H1 (cell line): Measurements from ENCODE around the gene SCAPER. TPM values are rescaled to one million over a fixed set of nuclear protein-coding genes. Genes with fewer than 3 reads are reported as not detected.

Source experiments
- CTCF ChIA-PET: fragments of 300-600 bp; sonication (Branson Sonifier 250); formaldehyde crosslinking; loops from one replicate; lab custom pipeline; 2021; ENCODE audit not compliant: partially characterized antibody; lab: Charles Lee
- POLR2A ChIA-PET: fragments of 300-600 bp; sonication (Branson Sonifier 250); formaldehyde crosslinking; loops from one replicate; lab custom pipeline; 2021; ENCODE audit warnings: inconsistent platforms; ENCODE audit not compliant: partially characterized antibody; lab: Charles Lee
- DNase-seq, 2 experiments: peaks; one replicate each; pipeline versions ENCODE4 v3.0.0 to v3.0.0-alpha.2; 2010 to 2022; ENCODE audit warnings: low spot score in 2 of 2, low read depth in 1 of 2, mixed read lengths in 1 of 2
- FAIRE-seq: peaks from 2 replicates; lab custom pipeline; 2011; peaks lifted over from hg19 to GRCh38; lab: Jason Lieb, UNC
- H2AFZ ChIP-seq: 2 replicates; pipeline ENCODE4 v1.8.1; 2012; ENCODE audit warnings: low read length, inconsistent platforms
- H2AK5ac ChIP-seq: 2 replicates; pipeline ENCODE4 v1.6.1; 2013; ENCODE audit warnings: low read depth, low read length
- H2BK120ac ChIP-seq: replicated peaks from 2 replicates; pipeline ENCODE3; 2013; ENCODE audit warnings: low read depth, low read length, inconsistent platforms
- H2BK12ac ChIP-seq: 2 replicates; pipeline ENCODE4 v1.6.1; 2013; ENCODE audit warnings: low read depth, low read length
- H2BK15ac ChIP-seq: 2 replicates; pipeline ENCODE4 v1.6.1; 2013; ENCODE audit warnings: low read length
- H2BK20ac ChIP-seq: 2 replicates; pipeline ENCODE4 v1.6.1; 2013; ENCODE audit warnings: low read length
- H2BK5ac ChIP-seq: 2 replicates; pipeline ENCODE4 v1.6.1; 2013; ENCODE audit warnings: low read depth, low read length
- H3K14ac ChIP-seq: 2 replicates; pipeline ENCODE4 v1.6.1; 2013; ENCODE audit warnings: inconsistent platforms; ENCODE audit not compliant: insufficient read length
- H3K18ac ChIP-seq: 2 replicates; pipeline ENCODE4 v1.6.1; 2013; ENCODE audit warnings: low read length; ENCODE audit errors: extremely low read depth
- H3K23ac ChIP-seq: 2 replicates; pipeline ENCODE4 v1.6.1; 2013; ENCODE audit warnings: inconsistent platforms; ENCODE audit not compliant: insufficient read length
- H3K23me2 ChIP-seq: 2 replicates; pipeline ENCODE4 v1.6.1; 2013; ENCODE audit warnings: low read depth, low read length
- H3K27ac ChIP-seq: 2 replicates; pipeline ENCODE4 v1.6.1; 2011; ENCODE audit warnings: low read depth, low read length, inconsistent platforms
- H3K27me3 ChIP-seq, 4 experiments: replicated peaks in 1 of 4; 1 replicate in 1 of 4; 2 replicates in 3 of 4; pipeline versions ENCODE4 v1.6.1 to v1.8.1; 2011 to 2013; ENCODE audit warnings: low read length in 3 of 4, mild to moderate bottlenecking in 3 of 4, inconsistent platforms in 2 of 4, mixed read lengths in 2 of 4, moderate library complexity in 1 of 4; ENCODE audit not compliant: control insufficient read depth in 3 of 4, insufficient read depth in 3 of 4; ENCODE audit errors: extremely low read depth in 1 of 4
- H3K36me3 ChIP-seq, 4 experiments: 2 replicates each; pipeline versions ENCODE4 v1.6.1 to v1.8.1; 2011 to 2013; ENCODE audit warnings: mild to moderate bottlenecking in 4 of 4, low read length in 3 of 4, moderate library complexity in 2 of 4, control low read depth in 1 of 4, inconsistent platforms in 1 of 4; ENCODE audit not compliant: insufficient read depth in 4 of 4, control insufficient read depth in 2 of 4
- H3K4ac ChIP-seq: replicated peaks from 2 replicates; pipeline ENCODE3; 2013; ENCODE audit warnings: low read length, low read depth, mixed read lengths, inconsistent platforms; ENCODE audit not compliant: insufficient read length
- H3K4me1 ChIP-seq, 4 experiments: replicated peaks in 1 of 4; 1 replicate in 1 of 4; 2 replicates in 3 of 4; pipeline versions ENCODE4 v1.6.1 to v1.8.1; 2011 to 2013; ENCODE audit warnings: low read length in 3 of 4, inconsistent platforms in 2 of 4, mixed read lengths in 1 of 4; ENCODE audit not compliant: insufficient read depth in 4 of 4, control insufficient read depth in 3 of 4
- H3K4me2 ChIP-seq, 2 experiments: 2 replicates each; pipeline versions ENCODE4 v1.6.1 to v1.8.1; 2011 to 2013; ENCODE audit warnings: low read depth in 2 of 2, low read length in 2 of 2, control low read depth in 1 of 2, inconsistent platforms in 1 of 2, mild to moderate bottlenecking in 1 of 2; ENCODE audit not compliant: insufficient read depth in 1 of 2
- H3K4me3 ChIP-seq, 4 experiments: fragments of 200-600, 300-600 bp in 1 of 4; sonication (generic), shearing (Covaris generic), sonication (Bioruptor Twin) in 1 of 4; 2 replicates each; pipeline versions ENCODE4 v1.5.1 to v1.8.1; 2011 to 2016; ENCODE audit warnings: low read length in 4 of 4, low read depth in 3 of 4, control low read depth in 2 of 4, inconsistent platforms in 2 of 4, mild to moderate bottlenecking in 2 of 4, mixed read lengths in 1 of 4, moderate library complexity in 1 of 4; ENCODE audit not compliant: insufficient read depth in 2 of 4; ENCODE audit errors: extremely low read depth in 1 of 4
- H3K56ac ChIP-seq: replicated peaks from 2 replicates; pipeline ENCODE3; 2013; ENCODE audit warnings: low read depth, mild to moderate bottlenecking, mixed read lengths, low read length, inconsistent platforms; ENCODE audit not compliant: insufficient read length
- H3K79me1 ChIP-seq: 2 replicates; pipeline ENCODE4 v1.6.1; 2013; ENCODE audit warnings: low read depth, low read length, control low read depth
- H3K79me2 ChIP-seq, 2 experiments: 2 replicates each; pipeline versions ENCODE4 v1.6.1 to v1.8.1; 2012 to 2013; ENCODE audit warnings: low read length in 2 of 2, mild to moderate bottlenecking in 2 of 2, inconsistent platforms in 1 of 2; ENCODE audit not compliant: insufficient read depth in 2 of 2, control insufficient read depth in 1 of 2
- H3K9ac ChIP-seq, 4 experiments: replicated peaks in 1 of 4; 1 replicate in 1 of 4; 2 replicates in 3 of 4; pipeline versions ENCODE4 v1.6.1 to v1.8.1; 2011 to 2013; ENCODE audit warnings: low read depth in 3 of 4, low read length in 3 of 4, control low read depth in 2 of 4, mild to moderate bottlenecking in 2 of 4, moderate library complexity in 2 of 4, inconsistent platforms in 1 of 4; ENCODE audit errors: extremely low read depth in 1 of 4
- H3K9me3 ChIP-seq, 2 experiments: 2 replicates each; pipeline versions ENCODE4 v1.6.1 to v1.8.1; 2012 to 2013; ENCODE audit warnings: mild to moderate bottlenecking in 2 of 2, moderate library complexity in 2 of 2, control low read depth in 1 of 2, inconsistent platforms in 1 of 2, low read depth in 1 of 2, low read length in 1 of 2, mixed read lengths in 1 of 2; ENCODE audit not compliant: insufficient read depth in 2 of 2
- H4K20me1 ChIP-seq, 2 experiments: replicated peaks in 1 of 2; 2 replicates each; pipeline versions ENCODE3 to v1.8.1; 2011 to 2013; ENCODE audit warnings: inconsistent platforms in 2 of 2, low read length in 2 of 2, mild to moderate bottlenecking in 1 of 2; ENCODE audit not compliant: insufficient read depth in 2 of 2, control insufficient read depth in 1 of 2
- H4K5ac ChIP-seq: 2 replicates; pipeline ENCODE4 v1.6.1; 2013; ENCODE audit warnings: low read length, low read depth, mixed read lengths, inconsistent platforms; ENCODE audit not compliant: insufficient read length
- H4K8ac ChIP-seq: 2 replicates; pipeline ENCODE4 v1.8.0; 2013; ENCODE audit warnings: mild to moderate bottlenecking, moderate library complexity, low read length, inconsistent platforms; ENCODE audit not compliant: insufficient read depth; ENCODE audit errors: extremely low read depth
- H4K91ac ChIP-seq: replicated peaks from 2 replicates; pipeline ENCODE3; 2013; ENCODE audit warnings: low read length, mixed read lengths, inconsistent platforms; ENCODE audit not compliant: insufficient read length
- PHF8 ChIP-seq: fragments of 200-600 bp; sonication (generic); conservative IDR thresholded peaks from 2 replicates; pipeline ENCODE4 v1.7.1; 2012; ENCODE audit warnings: low read depth, mild to moderate bottlenecking, inconsistent platforms, low read length, moderate library complexity
- WGBS, 2 experiments: shearing (Covaris generic) in 1 of 2; methylation state at CpG; one replicate each; pipeline versions ENCODE4 v1.1.6 to v1.1.7; 2013 to 2015; ENCODE audit warnings: low lambda C conversion rate in 2 of 2, mixed read lengths in 2 of 2, inconsistent platforms in 1 of 2, low coverage in 1 of 2, missing lambda C conversion rate in 1 of 2; ENCODE audit not compliant: insufficient replicate concordance in 2 of 2, insufficient coverage in 1 of 2, insufficient read length in 1 of 2; ENCODE audit errors: extremely low coverage in 1 of 2, missing lambda C conversion rate in 1 of 2; 5-methylcytosine and 5-hydroxymethylcytosine counted together
- polyA plus RNA-seq, 7 experiments: library from polyadenylated mRNA; depleted of rRNA in 3 of 7; stranded (reverse) in 5 of 7; unstranded in 2 of 7; fragments of >200 nt in 5 of 7; fragments of 200-250 nt in 2 of 7; gene quantifications; 1 replicate in 5 of 7; 2 replicates in 1 of 7; 4 replicates in 1 of 7; pipeline versions ENCODE4 v1.2.1 to v1.2.3, GENCODE V29; 2011 to 2013; ENCODE audit warnings: missing spikeins in 2 of 7, mixed read lengths in 2 of 7
- total RNA-seq: library from RNA; stranded (reverse); fragmentation: NEBNext Ultra II Directional; extraction: Animal tissue kit (Norgen Biotek cat#: 25700); gene quantifications from 2 replicates; pipeline ENCODE4 v1.2.1, GENCODE V29; 2021

SCAPER gene
- total and polyA plus RNA-seq, 2 of the 8 experiments (the other 6 are each of a cell fraction or from before 2014, with no cell fraction given) = 1.6 to 6.8 TPM

DNA sequence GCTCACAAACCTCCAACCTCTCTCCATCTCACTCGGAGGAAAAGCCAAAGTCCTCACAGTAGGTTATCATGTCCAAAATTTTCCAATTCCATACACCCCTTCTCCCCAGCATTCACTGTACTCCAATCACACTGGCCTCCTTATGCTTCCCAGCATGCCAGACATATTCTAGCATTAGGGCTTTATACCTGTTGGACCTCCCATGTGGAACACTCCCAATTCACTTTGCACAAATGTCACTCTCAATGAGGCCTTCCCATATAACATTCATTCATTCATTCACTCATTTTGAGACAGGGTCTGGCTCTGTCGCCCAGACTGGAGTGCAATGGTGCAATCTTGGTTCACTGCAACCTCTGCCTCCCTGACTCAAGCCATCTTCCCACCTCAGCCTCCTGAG is 19.9 kb downstream of the SCAPER start:
- H3K79me2 ChIP-seq = no peaks in the 10 kb centered on the region
- no peak overlapping the region for H2BK20ac ChIP-seq
- no peak overlapping the region for H2BK120ac ChIP-seq
- H3K9ac ChIP-seq = no peak overlapping the region
- no peak overlapping the region for H3K56ac ChIP-seq
- ChIA-PET CTCF (interaction anchor here (0.6 kb wide), 1 partner anchor 760 kb away, joined by 3 read pairs; no protein-coding TSS in a partner anchor), POLR2A (no interaction called here)
- H2AK5ac ChIP-seq = no peak overlapping the region
- H3K23ac ChIP-seq = no peak overlapping the region
- no peak overlapping the region for H3K14ac ChIP-seq
- H3K23me2 ChIP-seq = no peaks in the 10 kb centered on the region
- H4K8ac ChIP-seq = no peak overlapping the region
- no peaks in the 10 kb centered on the region for H3K4me1 ChIP-seq
- no peak overlapping the region for H2BK15ac ChIP-seq
- 92% methylated on average over 2 of the region's 2 CpGs; no CpG with 5 or more reads in 1 of the 2 experiments for WGBS, 2 experiments
- no peak overlapping the region for H2AFZ ChIP-seq
- H3K36me3 ChIP-seq = no peaks in the 10 kb centered on the region
- H3K27me3 ChIP-seq = no peaks in the 10 kb centered on the region
- no peak overlapping the region for H4K5ac ChIP-seq
- H2BK5ac ChIP-seq = no peak overlapping the region
- DNase-seq = no peak
- no peak for FAIRE-seq
- H3K27ac ChIP-seq = no peak overlapping the region
- no peak overlapping the region for H3K4me2 ChIP-seq
- H4K20me1 ChIP-seq = no peaks in the 10 kb centered on the region
- no peak overlapping the region for H3K4me3 ChIP-seq
- no peak overlapping the region for H4K91ac ChIP-seq
- H3K18ac ChIP-seq = no peak overlapping the region
- no peaks in the 10 kb centered on the region for H3K9me3 ChIP-seq
- H3K4ac ChIP-seq = no peak overlapping the region
- H3K79me1 ChIP-seq = no peaks in the 10 kb centered on the region
- no peak overlapping the region for H2BK12ac ChIP-seq
- TF ChIP-seq PHF8 = no peak
